Measurements from ENCODE around the gene D2HGDH. TPM values are rescaled to one million over a fixed set of nuclear protein-coding genes. Genes with fewer than 3 reads are reported as not detected.
"Not testable (repeated sequence)": the region's sequence is repeated elsewhere in the genome, so short reads cannot be mapped to it uniquely, and the experiment has no call there.

Gene D2HGDH
- total RNA-seq, 4 donors from 2014 or later = 15.9 to 39.6 (median 20.3) TPM

DNA sequence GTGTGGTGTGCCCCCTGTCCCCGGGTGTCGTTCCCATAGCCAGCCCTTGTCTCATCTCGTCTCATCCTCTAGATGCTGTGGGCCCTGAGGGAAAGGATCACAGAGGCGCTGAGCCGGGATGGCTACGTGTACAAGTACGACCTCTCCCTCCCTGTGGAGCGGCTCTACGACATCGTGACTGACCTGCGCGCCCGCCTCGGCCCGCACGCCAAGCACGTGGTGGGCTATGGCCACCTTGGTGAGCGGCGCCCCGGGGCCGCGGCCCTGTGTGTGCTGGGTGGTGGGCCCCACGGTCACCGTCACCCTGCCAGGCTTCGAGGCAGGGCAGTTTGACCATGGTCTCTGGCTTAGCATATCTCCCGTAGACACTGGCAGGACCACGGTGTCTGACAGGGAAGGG is 21.3 kb downstream of the D2HGDH start:
- no peaks in the 10 kb centered on the region for H3K9me3 ChIP-seq
- in situ Hi-C loops (cut with MboI; ENCODE audit: low sequenced_read_pairs in 4 of 4) = no loop called here
- DNase-seq (no peak), ATAC-seq (no peak)
- H3K36me3 ChIP-seq = peaks cover 5 to 58% of the 10 kb centered on the region in 2 donors
- no peak overlapping the region for H3K27ac ChIP-seq
- H3K27me3 ChIP-seq = no peaks in the 10 kb centered on the region
- no peak overlapping the region for H3K4me3 ChIP-seq
- TF ChIP-seq POLR2A (IDR thresholded peaks at IDR 0.05) = no peak
- TF ChIP-seq, protein P1, sequence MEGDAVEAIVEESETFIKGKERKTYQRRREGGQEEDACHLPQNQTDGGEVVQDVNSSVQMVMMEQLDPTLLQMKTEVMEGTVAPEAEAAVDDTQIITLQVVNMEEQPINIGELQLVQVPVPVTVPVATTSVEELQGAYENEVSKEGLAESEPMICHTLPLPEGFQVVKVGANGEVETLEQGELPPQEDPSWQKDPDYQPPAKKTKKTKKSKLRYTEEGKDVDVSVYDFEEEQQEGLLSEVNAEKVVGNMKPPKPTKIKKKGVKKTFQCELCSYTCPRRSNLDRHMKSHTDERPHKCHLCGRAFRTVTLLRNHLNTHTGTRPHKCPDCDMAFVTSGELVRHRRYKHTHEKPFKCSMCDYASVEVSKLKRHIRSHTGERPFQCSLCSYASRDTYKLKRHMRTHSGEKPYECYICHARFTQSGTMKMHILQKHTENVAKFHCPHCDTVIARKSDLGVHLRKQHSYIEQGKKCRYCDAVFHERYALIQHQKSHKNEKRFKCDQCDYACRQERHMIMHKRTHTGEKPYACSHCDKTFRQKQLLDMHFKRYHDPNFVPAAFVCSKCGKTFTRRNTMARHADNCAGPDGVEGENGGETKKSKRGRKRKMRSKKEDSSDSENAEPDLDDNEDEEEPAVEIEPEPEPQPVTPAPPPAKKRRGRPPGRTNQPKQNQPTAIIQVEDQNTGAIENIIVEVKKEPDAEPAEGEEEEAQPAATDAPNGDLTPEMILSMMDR (IDR thresholded peaks at IDR 0.05 in 4 of 5, conservative IDR thresholded peaks at IDR 0.05 in 1 of 5) = no peak
- intact Hi-C loops (cut with DNase I; ENCODE audit: low total_unique reads) = no loop called here
- H3K4me1 ChIP-seq = no peaks in the 10 kb centered on the region

DNA sequence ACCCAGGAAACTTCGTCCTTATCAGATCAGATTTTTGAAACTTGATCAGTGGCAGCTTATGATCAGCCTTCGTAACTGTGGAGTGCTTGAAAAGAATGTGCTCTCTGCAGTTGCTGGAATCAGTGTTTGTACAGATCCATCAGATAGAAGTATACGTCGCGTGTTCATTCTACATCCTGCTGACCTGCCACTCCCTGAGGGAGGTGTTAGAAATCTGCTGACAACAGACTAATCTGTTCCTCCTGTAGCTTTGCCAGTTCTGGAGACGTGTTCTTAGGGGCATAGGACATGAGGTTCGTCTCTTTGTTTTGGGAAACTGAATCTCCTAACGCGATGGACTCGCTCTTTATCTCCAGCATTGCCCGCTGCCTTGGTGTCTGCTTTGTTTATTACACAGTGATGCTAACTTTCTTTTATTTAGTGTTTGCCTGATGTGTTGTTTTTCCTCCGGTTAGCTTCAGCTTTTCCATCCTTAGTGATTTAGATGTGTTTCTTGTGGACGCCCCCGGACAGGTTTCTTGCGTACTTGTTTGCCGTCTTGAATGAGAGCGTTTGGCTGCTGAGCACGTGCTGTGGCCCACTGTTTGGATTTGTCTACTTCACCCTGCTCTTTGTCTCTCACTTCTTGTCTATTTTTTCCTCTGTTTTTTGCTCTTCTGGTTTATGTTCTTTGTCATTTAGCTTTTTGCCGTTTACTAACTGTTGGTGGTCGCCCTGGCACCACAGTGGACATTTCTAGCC is 24.8 kb downstream of the D2HGDH start:
- Histone ChIP-seq H3K4me1 (no peaks in the 10 kb centered on the region), H3K36me3 (peaks cover 5 to 41% of the 10 kb centered on the region in 2 donors), H3K9me3 (no peaks in the 10 kb centered on the region), H3K27ac (no peak overlapping the region), H3K4me3 (no peak overlapping the region), H3K27me3 (no peaks in the 10 kb centered on the region)
- intact Hi-C loops (cut with DNase I; ENCODE audit: low total_unique reads) = no loop called here
- ATAC-seq (no peak), DNase-seq (no peak)
- in situ Hi-C loops (cut with MboI; ENCODE audit: low sequenced_read_pairs in 4 of 4) = no loop called here
- TF ChIP-seq POLR2A (IDR thresholded peaks at IDR 0.05) = no peak

DNA sequence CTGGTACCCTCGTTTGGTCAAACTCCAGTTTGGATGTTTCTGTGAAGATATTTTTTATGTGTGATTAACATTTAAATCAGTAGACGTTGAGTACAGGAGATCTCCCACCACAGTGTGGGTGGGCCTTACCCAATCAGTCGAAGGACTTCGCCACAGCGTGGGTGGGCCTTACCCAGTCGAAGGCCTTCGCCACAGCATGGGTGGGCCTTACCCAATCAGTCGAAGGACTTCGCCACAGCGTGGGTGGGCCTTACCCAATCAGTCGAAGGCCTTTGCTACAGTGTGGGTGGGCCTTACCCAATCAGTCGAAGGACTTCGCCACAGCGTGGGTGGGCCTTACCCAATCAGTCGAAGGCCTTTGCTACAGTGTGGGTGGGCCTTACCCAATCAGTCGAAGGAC is 25.5 kb downstream of the D2HGDH start:
- H3K4me3 ChIP-seq; intact Hi-C loops (cut with DNase I; ENCODE audit: low total_unique reads); DNase-seq; ATAC-seq; H3K27ac ChIP-seq; H3K4me1 ChIP-seq; H3K9me3 ChIP-seq; in situ Hi-C loops (cut with MboI; ENCODE audit: low sequenced_read_pairs in 4 of 4); H3K27me3 ChIP-seq: not testable (repeated sequence)
- H3K36me3 ChIP-seq = peaks cover 5 to 34% of the 10 kb centered on the region in 2 donors

DNA sequence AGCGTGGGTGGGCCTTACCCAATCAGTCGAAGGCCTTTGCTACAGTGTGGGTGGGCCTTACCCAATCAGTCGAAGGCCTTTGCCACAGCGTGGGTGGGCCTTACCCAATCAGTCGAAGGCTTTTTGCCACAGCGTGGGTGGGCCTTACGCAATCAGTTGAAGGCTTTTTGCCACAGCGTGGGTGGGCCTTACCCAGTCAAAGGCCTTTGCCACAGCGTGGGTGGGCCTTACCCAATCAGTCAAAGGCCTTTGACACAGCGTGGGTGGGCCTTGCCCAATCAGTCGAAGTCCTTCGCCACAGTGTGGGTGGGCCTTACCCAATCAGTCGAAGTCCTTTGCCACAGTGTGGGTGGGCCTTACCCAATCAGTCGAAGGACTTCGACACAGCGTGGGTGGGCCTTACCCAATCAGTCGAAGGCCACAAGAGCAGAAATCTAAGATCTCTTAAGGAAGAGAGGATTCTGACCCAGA is 25.9 kb downstream of the D2HGDH start:
- Histone ChIP-seq H3K27ac (no peak overlapping the region), H3K27me3 (no peaks in the 10 kb centered on the region), H3K4me1 (no peaks in the 10 kb centered on the region), H3K36me3 (peaks cover 5 to 30% of the 10 kb centered on the region in 2 donors), H3K9me3 (no peaks in the 10 kb centered on the region), H3K4me3 (no peak overlapping the region)
- DNase-seq (no peak), ATAC-seq (no peak)
- TF ChIP-seq, protein P1 (IDR thresholded peaks at IDR 0.05 in 4 of 5, conservative IDR thresholded peaks at IDR 0.05 in 1 of 5) = no peak
- no peak for TF ChIP-seq POLR2A (IDR thresholded peaks at IDR 0.05)
- intact Hi-C loops (cut with DNase I; ENCODE audit: low total_unique reads) (no loop called here), in situ Hi-C loops (cut with MboI; ENCODE audit: low sequenced_read_pairs in 4 of 4) (no loop called here)

DNA sequence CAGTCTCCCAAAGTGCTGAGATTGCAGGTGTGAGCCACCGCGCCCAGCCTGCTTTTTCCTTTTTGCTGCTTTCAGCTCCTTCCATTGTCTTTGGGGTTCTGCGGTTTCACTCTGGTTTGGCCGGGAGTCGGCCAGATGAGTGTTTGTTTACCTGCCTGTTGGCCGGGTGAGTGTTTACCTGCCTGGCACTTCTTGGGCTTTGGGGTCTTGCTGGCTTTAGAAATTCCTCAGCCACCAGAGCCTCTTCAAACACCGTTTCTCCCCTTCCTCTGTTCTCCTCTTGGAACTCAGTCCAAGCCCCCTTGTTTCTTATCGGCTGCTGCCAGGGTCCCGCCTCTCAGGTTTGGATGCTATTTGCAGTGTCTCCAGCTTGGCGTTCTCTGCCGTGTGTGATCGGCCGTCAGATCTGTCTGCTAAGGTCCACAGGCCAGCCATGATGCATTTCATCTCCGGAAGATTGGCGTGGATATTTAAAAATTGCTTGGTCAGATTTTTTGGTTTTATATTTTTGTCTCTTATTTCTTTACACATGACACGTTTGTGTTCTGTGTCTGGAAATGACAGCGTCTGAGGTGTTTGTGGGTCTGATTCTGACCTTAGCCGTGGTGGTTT is 28.0 kb downstream of the D2HGDH start:
- Histone ChIP-seq H3K27ac (no peak overlapping the region), H3K27me3 (no peaks in the 10 kb centered on the region), H3K4me3 (no peak overlapping the region), H3K4me1 (no peaks in the 10 kb centered on the region), H3K36me3 (peaks cover 5 to 13% of the 10 kb centered on the region in 2 donors), H3K9me3 (no peaks in the 10 kb centered on the region)
- intact Hi-C loops (cut with DNase I; ENCODE audit: low total_unique reads) = no loop called here
- peak in 1 of 2 donors; percentile 6 for DNase-seq
- ATAC-seq = no peak
- in situ Hi-C loops (cut with MboI; ENCODE audit: low sequenced_read_pairs in 4 of 4) = no loop called here
- TF ChIP-seq, protein P1 (IDR thresholded peaks at IDR 0.05 in 4 of 5, conservative IDR thresholded peaks at IDR 0.05 in 1 of 5) = no peak
- TF ChIP-seq POLR2A (IDR thresholded peaks at IDR 0.05) = no peak
